Loucy (cell line): Measurements from ENCODE around the gene PXN.
"Not testable (repeated sequence)": the region's sequence is repeated elsewhere in the genome, so short reads cannot be mapped to it uniquely, and the experiment has no call there.

Experiments used
- H2AFZ ChIP-seq: fragments of 200-600 bp; sonication (generic); 2 replicates; pipeline ENCODE4 v1.6.0; 2016; ENCODE audit warnings: antibody characterized with exemption, mild to moderate bottlenecking, low read length, moderate library complexity
- H3F3A ChIP-seq: fragments of 200-600 bp; 2 replicates; pipeline ENCODE4 v1.6.0; 2016; ENCODE audit warnings: antibody characterized with exemption, low read depth, mild to moderate bottlenecking
- H3K27me3 ChIP-seq: fragments of 200-600 bp; sonication (generic); 2 replicates; pipeline ENCODE4 v1.6.1; 2014; ENCODE audit warnings: low read length, mild to moderate bottlenecking; ENCODE audit not compliant: insufficient read depth, poor library complexity, severe bottlenecking
- H3K36me3 ChIP-seq: fragments of 200-600 bp; sonication (generic); 2 replicates; pipeline ENCODE4 v1.6.1; 2016; ENCODE audit warnings: low read length; ENCODE audit not compliant: insufficient read depth
- H3K4me1 ChIP-seq: fragments of 200-600 bp; sonication (generic); 2 replicates; pipeline ENCODE4 v1.5.1; 2014; ENCODE audit warnings: low read length, mild to moderate bottlenecking; ENCODE audit not compliant: insufficient read depth, poor library complexity, severe bottlenecking
- H3K4me2 ChIP-seq: fragments of 200-600 bp; sonication (generic); 2 replicates; pipeline ENCODE4 v1.6.0; 2014; ENCODE audit warnings: antibody characterized with exemption, low read length, low read depth, mild to moderate bottlenecking; ENCODE audit not compliant: poor library complexity, severe bottlenecking
- H3K4me3 ChIP-seq: fragments of 200-600 bp; sonication (generic); 2 replicates; pipeline ENCODE4 v1.5.1; 2014; ENCODE audit warnings: low read length, mild to moderate bottlenecking, mixed read lengths; ENCODE audit not compliant: poor library complexity, severe bottlenecking
- H3K79me2 ChIP-seq: fragments of 200-600 bp; sonication (generic); 2 replicates; pipeline ENCODE4 v1.6.1; 2014; ENCODE audit warnings: low read length; ENCODE audit not compliant: insufficient read depth
- H3K9ac ChIP-seq: fragments of 200-600 bp; sonication (generic); 2 replicates; pipeline ENCODE4 v1.6.0; 2014; ENCODE audit warnings: mild to moderate bottlenecking, low read depth, low read length, moderate library complexity; ENCODE audit not compliant: poor library complexity, severe bottlenecking
- H3K9me2 ChIP-seq: fragments of 200-600 bp; sonication (generic); replicated peaks from 2 replicates; pipeline ENCODE4 v1.6.1; 2016; ENCODE audit warnings: low read depth, low read length, mixed read lengths
- H3K9me3 ChIP-seq: fragments of 200-600 bp; sonication (generic); 2 replicates; pipeline ENCODE4 v1.6.1; 2014; ENCODE audit warnings: mild to moderate bottlenecking, antibody characterized with exemption, low read length, low read depth; ENCODE audit not compliant: insufficient read depth
- H4K20me1 ChIP-seq: fragments of 200-600 bp; sonication (generic); 2 replicates; pipeline ENCODE4 v1.6.0; 2014; ENCODE audit warnings: antibody characterized with exemption, low read length, mild to moderate bottlenecking; ENCODE audit not compliant: insufficient read depth, poor library complexity, severe bottlenecking
- EZH2phosphoT487 ChIP-seq: fragments of 200-600 bp; IDR thresholded peaks from 2 replicates; pipeline ENCODE4 v1.6.1; 2018; ENCODE audit warnings: antibody characterized with exemption, mild to moderate bottlenecking, moderate library complexity, borderline replicate concordance
- TF ChIP-seq, protein P1 (sequence below): fragments of 200-600 bp; sonication (generic); conservative IDR thresholded peaks from 2 replicates; pipeline ENCODE4 v1.5.1; 2014; ENCODE audit warnings: mild to moderate bottlenecking, antibody characterized with exemption, low read length

Gene PXN

GRCh38 chr12:120214626-120215356 is 50.7 kb downstream of the PXN start:
- Histone ChIP-seq H2AFZ (no peak overlapping the region), H3K9me3 (no peaks in the 10 kb centered on the region), H3K4me3 (no peak overlapping the region), H3K27me3 (no peaks in the 10 kb centered on the region), H3K9ac (no peak overlapping the region), H3K4me1 (no peaks in the 10 kb centered on the region), H3F3A (no peaks in the 10 kb centered on the region), H3K79me2 (no peaks in the 10 kb centered on the region), H3K36me3 (no peaks in the 10 kb centered on the region), H3K9me2 (no peaks in the 10 kb centered on the region), H3K4me2 (no peak overlapping the region), H4K20me1 (no peaks in the 10 kb centered on the region)
- TF ChIP-seq EZH2phosphoT487 = no peak
- TF ChIP-seq, protein P1, sequence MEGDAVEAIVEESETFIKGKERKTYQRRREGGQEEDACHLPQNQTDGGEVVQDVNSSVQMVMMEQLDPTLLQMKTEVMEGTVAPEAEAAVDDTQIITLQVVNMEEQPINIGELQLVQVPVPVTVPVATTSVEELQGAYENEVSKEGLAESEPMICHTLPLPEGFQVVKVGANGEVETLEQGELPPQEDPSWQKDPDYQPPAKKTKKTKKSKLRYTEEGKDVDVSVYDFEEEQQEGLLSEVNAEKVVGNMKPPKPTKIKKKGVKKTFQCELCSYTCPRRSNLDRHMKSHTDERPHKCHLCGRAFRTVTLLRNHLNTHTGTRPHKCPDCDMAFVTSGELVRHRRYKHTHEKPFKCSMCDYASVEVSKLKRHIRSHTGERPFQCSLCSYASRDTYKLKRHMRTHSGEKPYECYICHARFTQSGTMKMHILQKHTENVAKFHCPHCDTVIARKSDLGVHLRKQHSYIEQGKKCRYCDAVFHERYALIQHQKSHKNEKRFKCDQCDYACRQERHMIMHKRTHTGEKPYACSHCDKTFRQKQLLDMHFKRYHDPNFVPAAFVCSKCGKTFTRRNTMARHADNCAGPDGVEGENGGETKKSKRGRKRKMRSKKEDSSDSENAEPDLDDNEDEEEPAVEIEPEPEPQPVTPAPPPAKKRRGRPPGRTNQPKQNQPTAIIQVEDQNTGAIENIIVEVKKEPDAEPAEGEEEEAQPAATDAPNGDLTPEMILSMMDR = no peak

- Histone ChIP-seq H3K36me3 (no peaks in the 10 kb centered on the region), H2AFZ (no peak overlapping the region), H3F3A (no peaks in the 10 kb centered on the region), H3K9ac (no peak overlapping the region), H4K20me1 (no peaks in the 10 kb centered on the region), H3K4me1 (no peaks in the 10 kb centered on the region), H3K27me3 (no peaks in the 10 kb centered on the region), H3K9me3 (no peaks in the 10 kb centered on the region), H3K4me2 (no peak overlapping the region), H3K4me3 (no peak overlapping the region), H3K79me2 (no peaks in the 10 kb centered on the region), H3K9me2 (no peaks in the 10 kb centered on the region)
- TF ChIP-seq, protein P1 = no peak
- no peak for TF ChIP-seq EZH2phosphoT487
These were observed 51.8 kb downstream of the PXN start for GRCh38 chr12:120213758-120214157.

GRCh38 chr12:120213182-120213581 is 52.3 kb downstream of the PXN start:
- H3K79me2 ChIP-seq, H2AFZ ChIP-seq, H3K4me2 ChIP-seq, H4K20me1 ChIP-seq, H3K9me3 ChIP-seq, H3K9ac ChIP-seq, H3K36me3 ChIP-seq, H3K4me3 ChIP-seq, H3K27me3 ChIP-seq, H3K4me1 ChIP-seq, H3F3A ChIP-seq, H3K9me2 ChIP-seq: not testable (repeated sequence)

DNA sequence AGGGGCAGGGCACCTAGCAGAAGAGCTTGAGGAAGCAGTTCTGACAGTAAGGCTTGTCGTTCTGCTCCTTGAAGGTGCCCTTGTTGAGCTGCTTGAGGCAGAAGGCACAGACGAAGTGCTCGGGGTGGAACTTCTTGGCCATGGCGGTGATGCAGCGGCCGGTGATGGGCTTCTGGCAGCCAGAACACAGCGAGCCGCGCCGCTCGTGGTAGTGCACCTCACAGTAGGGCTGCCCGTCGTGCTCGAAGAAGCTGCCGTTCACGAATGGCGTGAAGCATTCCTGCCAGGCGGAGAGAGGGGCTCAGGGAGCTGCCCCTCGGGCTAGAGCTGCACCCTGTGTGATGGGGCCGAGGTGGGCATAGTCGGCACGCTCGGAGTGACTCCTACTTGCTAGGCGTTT is 53.2 kb downstream of the PXN start:
- no peaks in the 10 kb centered on the region for H3K4me1 ChIP-seq
- H3F3A ChIP-seq = no peaks in the 10 kb centered on the region
- TF ChIP-seq, protein P1 = no peak
- no peak for TF ChIP-seq EZH2phosphoT487
- no peak overlapping the region for H3K4me3 ChIP-seq
- H3K36me3 ChIP-seq = no peaks in the 10 kb centered on the region
- no peak overlapping the region for H2AFZ ChIP-seq
- no peaks in the 10 kb centered on the region for H4K20me1 ChIP-seq
- H3K9me2 ChIP-seq = no peaks in the 10 kb centered on the region
- no peak overlapping the region for H3K4me2 ChIP-seq
- no peaks in the 10 kb centered on the region for H3K27me3 ChIP-seq
- H3K9ac ChIP-seq = no peak overlapping the region
- no peaks in the 10 kb centered on the region for H3K79me2 ChIP-seq
- no peaks in the 10 kb centered on the region for H3K9me3 ChIP-seq
